D721Med (cell line): ENCODE results near the gene AVPI1.
A peak's percentile ranks its signal among the peaks of the same experiment; 100 is the strongest.

ENCODE experiments used
- DNase-seq: peaks from one replicate; pipeline ENCODE4 v3.0.0; 2011; ENCODE audit warnings: low spot score; ENCODE audit not compliant: insufficient read length
- FAIRE-seq: peaks from 2 replicates; lab custom pipeline; 2011; peaks lifted over from hg19 to GRCh38; lab: Jason Lieb, UNC
- TF ChIP-seq, protein P1 (sequence below): IDR thresholded peaks from 2 replicates; pipeline ENCODE4 v1.5.1; 2012; ENCODE audit warnings: mild to moderate bottlenecking, control low read depth; ENCODE audit not compliant: insufficient read depth; ENCODE audit errors: missing control alignments

The AVPI1 gene, protein sequence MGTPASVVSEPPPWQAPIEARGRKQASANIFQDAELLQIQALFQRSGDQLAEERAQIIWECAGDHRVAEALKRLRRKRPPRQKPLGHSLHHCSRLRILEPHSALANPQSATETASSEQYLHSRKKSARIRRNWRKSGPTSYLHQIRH

DNA sequence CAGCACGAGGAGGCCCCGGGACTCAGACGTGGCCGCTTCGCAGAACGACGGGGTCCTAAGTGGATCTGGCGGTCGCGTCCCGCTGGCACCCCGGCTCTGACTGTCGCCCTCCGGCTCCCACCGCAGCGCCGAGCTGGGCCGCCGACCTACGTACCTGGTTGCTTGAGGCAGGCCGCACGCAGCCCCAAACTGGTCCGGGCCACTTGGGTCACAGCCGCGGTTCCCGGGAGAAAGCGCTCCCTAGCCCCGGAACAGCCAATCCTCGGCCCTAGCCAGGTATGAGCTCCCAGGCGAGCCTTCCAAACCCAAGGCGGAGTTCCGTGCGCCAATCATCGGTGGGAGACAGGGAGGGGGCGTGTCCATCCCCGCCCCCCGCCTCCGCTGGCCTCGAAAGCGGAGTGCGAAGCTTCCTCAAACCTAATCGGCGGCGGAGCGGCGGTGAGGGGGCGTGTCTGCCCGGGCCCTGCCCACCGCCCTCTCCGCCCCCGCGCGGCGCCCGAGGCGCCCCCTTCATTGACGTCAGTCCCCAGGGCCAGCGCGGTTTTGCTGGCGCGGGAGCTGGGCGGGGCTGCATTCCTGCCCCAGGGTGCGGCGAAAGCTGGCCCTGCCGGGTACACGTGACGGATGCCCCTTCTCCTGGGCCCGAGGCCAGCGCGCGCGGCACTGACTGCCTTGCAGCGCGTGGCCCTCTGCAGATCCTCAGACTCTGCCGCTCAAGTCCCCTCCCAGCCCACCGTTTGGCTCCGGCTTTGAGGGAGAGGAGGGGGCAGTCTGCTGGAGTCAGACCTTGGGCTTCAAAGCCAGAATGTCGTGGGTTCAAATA lies at the start of gene AVPI1:
AVPI1 (minus strand) TSS at position 280 of the 823 bp plus-strand sequence. CDS start 7,336 bp downstream, outside the sequence.
- DNase-seq: peak; percentile 92
- TF ChIP-seq, protein P1, sequence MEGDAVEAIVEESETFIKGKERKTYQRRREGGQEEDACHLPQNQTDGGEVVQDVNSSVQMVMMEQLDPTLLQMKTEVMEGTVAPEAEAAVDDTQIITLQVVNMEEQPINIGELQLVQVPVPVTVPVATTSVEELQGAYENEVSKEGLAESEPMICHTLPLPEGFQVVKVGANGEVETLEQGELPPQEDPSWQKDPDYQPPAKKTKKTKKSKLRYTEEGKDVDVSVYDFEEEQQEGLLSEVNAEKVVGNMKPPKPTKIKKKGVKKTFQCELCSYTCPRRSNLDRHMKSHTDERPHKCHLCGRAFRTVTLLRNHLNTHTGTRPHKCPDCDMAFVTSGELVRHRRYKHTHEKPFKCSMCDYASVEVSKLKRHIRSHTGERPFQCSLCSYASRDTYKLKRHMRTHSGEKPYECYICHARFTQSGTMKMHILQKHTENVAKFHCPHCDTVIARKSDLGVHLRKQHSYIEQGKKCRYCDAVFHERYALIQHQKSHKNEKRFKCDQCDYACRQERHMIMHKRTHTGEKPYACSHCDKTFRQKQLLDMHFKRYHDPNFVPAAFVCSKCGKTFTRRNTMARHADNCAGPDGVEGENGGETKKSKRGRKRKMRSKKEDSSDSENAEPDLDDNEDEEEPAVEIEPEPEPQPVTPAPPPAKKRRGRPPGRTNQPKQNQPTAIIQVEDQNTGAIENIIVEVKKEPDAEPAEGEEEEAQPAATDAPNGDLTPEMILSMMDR: no peak
- FAIRE-seq: no peak

DNA sequence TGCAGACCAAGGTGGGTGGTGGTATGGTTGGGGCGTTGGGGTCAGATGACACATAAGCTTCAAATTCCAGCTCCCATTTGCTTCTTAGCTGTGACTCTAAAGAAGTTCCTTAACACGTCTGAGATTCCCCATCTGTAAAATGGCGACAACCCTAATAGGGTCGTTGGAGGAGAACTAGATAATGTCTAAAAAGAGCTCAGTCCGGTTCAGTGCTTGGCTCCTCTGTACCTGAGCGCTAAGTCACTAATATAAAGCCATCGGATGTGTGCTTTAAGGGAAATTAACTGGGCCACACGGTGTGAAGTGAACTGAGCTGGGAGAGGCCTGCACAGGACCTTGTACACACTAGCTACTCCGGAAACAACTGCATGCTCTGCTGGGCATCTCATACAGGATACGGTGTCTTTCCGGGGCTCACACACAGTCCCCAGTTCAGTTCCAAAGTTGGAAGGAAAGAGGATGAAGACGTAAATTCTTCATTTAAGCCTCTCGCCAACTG lies 49.4 kb upstream of the AVPI1 start:
- TF ChIP-seq, protein P1: no peak
- FAIRE-seq (no peak), DNase-seq (no peak)

DNA sequence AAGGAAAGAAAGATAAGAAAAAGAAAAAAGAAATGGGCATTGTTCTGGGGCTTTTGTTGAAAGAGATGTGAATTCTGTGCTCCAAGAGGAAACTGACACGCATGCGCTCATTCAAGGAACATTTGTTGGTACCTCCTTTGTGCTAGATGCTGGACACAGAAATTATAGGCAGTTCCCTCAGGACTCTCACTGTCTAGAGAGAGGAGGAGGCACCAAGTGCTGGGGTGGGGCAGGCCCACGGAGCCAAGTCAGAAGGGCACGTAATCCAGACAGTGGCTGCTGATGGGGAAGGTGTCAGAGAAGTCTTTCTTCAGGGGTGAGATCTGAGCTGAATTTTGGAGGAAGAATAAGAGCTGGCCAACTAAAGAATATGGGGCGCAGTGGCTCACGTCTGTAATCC lies 47.0 kb upstream of the AVPI1 start:
- FAIRE-seq (no peak), DNase-seq (no peak)
- TF ChIP-seq, protein P1: no peak

DNA sequence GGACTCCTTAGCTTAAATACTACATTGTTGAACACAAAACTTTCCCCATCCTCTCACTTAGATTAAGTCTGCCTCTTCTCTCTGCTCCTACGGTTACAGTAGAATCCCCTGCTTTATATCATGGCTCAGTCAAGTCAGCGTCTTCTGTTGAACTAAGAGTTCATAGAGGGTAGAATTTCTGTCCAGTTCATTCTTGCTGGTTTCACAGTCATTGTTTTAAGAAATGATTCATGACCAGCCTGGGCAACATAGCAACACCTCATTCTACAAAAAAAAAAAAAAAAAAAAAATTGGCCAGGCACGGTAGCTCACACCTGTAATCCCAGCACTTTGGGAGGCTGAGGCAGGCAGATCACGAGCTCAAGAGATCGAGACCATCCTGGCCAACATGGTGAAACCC lies 46.2 kb upstream of the AVPI1 start:
- TF ChIP-seq, protein P1: no peak
- DNase-seq (no peak), FAIRE-seq (no peak)

DNA sequence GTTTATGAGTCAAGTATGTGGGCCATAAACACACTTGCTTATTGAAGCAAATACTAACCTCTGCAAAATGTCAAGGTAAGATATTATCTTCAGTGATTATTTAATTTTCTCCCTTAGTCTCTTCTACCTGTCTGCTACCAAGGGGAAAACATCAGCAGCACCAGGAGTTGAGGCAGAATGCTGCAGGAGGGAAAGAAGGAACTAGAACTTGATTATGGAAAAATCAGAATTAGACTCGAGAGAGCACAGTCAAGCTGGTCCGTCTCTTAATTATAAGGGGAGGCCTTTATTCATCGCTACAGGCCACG lies 45.0 kb upstream of the AVPI1 start:
- DNase-seq (no peak), FAIRE-seq (no peak)

DNA sequence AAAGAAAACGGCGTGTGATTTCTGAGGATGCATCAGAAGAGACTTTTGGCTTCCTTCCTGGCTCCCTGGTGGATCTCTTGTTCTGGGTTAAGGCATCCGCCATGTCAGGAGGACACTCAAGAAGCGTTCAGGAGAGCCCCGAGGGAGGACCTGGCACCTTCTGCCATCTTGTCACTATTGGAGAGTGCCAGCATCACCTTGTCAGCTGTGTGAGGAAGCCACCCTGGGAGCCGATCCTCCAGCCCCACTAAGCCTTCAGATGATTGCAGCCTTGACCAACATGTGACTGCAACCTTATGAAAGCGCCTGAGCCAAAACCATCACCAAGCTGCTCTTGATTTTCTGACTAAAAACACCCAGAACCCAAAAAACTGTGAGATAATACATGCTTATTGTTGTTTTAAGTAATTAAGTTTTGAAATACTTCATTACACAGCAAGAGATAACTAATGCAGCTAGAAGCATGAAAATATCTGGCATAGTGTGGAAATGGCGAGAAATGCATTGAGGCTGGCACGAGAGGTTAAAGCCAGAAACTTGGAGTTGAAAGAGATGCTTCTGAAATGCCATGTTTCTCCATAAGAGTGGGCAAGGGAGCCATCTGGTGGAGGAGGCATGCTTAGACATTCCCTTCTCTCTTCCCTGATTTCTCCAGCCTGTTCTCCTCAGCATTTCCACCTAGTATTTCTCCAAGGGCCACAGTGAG lies 44.5 kb upstream of the AVPI1 start:
- FAIRE-seq: peak; percentile 41

More for the DNA sequence above, 45.0 kb upstream of the AVPI1 start:
- TF ChIP-seq, protein P1: no peak

More for the DNA sequence above, 44.5 kb upstream of the AVPI1 start:
- TF ChIP-seq, protein P1: peak; percentile 94
- peak; percentile 52 for DNase-seq
